CD4-positive, alpha-beta T cell treated with Interleukin-15 for 4 hours (primary cell): Measurements from ENCODE around the gene STAM2.
"Not testable (repeated sequence)": the region's sequence is repeated elsewhere in the genome, so short reads cannot be mapped to it uniquely, and the experiment has no call there.

Source experiments
- DNase-seq: peaks from one replicate; pipeline ENCODE4 v3.0.0-alpha.2; 2020; ENCODE audit warnings: low spot score

Gene STAM2

DNA sequence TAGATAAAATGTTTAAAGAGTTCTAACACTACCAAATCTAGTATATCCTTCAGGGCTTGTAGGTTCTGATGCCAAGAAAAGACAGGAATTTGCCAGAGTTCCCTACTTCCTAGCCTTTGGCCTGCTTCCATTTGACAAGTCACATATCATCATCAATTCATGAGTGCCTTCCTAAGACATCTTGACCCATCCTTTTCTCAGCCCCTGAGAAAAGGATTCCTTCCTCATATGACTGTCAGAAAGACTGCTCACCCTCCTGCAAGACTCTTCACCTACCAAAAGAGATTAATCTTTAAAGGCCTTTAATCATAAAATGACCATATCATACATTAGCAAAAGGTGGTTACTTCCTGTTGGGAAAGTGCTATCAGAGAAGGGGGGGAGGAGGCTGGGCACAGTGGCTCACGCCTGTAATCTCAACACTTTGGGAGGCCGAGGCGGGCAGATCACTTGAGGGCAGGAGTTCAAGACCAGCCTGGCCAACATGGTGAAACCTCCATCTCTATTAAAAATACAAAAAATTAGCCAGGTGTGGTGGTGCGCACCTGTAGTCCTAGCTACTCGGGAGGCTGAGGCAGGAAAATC lies 3.3 kb downstream of the STAM2 start:
- not testable (repeated sequence) for DNase-seq

DNA sequence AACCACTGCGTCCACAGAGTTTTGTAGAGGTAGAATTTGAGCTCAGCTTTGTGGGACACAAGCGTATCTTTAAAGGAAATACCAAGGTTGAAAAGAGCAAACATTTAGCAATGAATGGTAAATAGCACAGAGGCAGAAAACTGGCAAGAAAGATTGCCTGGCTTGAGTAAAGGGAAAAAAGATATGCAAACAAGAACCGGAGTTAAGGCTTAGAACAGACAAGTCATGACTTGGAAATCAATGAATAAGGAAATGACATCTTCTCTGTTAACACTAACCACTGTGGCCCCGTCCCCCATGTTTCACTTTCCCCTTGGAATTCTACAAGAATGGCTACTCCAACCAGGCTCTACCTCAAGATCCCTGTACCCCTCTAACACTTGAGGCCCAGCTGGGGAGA lies 3.8 kb downstream of the STAM2 start:
- no peak for DNase-seq

DNA sequence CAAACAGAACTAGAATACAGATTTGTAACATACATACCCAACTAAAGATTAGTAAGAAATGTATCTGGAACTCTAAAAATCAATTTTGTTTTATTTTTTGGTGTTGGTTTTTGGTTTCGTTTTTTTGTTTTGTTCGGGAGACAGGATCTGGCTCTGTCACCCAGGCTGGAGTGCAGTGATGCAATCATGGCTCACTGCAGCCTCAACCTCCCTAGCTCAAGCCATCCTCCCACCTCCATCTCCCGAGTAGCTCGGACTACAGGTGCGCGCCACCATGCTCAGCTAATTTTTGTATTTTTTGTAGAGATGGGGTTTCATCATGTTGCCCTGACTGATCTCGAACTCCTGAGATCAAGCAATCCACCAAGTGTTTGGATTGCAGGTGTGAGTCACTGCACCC lies 6.4 kb downstream of the STAM2 start:
- not testable (repeated sequence) for DNase-seq

DNA sequence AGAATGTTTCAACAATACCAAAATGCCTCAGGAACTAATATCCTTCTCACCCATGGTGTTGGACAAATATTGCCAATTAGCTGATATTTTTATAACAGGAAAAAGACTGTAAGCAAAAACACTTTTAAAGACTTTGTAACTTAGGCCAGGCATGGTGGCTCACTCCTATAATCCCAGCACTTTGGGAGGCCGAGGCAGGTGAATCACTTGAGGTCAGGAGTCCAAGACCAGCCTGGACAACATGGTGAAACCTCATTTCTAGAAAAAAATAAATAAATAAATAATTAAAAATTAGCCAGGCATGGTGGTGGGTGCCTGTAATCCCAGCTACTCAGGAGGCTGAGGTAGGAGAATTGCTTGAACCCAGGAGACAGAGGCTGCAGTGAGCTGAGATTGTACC lies 8.1 kb downstream of the STAM2 start:
- DNase-seq = not testable (repeated sequence)

DNA sequence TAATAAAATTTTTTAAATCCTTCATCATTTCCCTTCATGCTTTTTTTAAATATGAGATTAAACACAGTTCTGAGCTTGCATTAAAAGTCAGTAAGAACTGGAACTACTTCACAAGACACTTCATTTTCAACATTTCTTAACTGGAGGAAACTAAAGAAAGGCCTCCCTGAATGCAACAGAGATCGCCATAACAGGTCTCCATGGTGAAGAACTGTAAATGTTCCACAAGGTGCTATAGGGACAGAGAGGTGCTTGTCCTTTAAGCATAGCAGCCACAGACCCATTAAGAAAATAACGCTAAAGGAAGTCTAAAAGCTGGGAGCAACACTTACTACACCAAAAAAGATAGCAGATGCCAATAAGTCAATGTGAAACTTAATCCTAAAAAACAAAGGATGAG lies 8.5 kb downstream of the STAM2 start:
- no peak for DNase-seq

DNA sequence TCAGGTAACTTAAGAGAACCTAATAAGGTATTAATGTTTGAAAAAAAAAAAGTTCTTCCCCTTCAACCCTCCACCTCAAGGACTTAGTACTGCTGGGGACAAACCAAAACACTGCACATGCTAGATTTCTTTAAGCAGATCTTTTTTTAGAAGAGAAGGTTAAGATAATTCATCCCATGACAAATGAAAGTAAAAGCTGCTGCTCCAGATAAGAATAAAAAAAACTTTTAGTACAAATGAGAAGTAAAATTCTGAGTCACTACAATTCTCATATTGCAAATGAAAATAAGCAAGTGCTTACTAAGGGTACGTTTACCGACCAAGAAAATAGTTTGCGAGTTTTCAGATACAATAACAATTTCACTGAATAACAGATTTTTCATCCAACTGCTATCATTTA lies 8.9 kb downstream of the STAM2 start:
- DNase-seq = no peak

DNA sequence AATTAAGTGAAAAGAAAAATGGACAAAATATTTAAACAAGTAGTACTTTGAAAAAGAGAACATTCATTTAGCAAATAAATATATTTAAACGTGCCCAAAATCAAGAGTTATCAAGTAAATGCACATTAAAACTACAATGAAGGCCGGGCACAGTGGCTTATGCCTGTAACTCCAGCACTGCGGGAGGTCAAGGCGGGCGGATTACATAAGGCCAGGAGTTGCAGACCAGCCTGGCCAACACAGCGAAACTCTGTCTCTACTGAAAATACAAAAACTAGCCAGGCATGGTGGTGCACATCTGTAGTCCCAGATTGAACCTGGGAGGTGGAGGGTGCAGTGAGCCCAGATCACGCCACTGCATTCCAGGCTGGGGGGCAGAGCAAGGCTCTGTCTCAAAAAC lies 9.8 kb downstream of the STAM2 start:
- no peak for DNase-seq

DNA sequence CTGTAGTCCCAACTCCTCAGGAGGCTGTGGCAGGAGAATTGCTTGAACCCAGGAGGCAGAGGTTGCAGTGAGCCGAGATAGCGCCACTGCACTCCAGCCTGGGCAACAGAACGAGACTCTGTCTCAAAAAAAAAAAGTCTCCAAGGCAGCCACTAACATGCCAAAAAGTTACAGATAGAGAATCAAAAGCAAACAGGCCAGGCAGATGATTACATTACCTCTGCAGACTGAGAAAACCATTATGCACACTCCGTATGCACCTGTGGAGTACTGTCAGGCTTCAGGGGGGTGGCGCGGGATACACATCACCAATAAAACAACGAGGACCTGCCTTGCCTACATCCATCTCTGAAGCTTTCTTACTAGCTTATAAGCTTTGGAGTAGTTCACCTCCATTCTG lies 10.3 kb downstream of the STAM2 start:
- no peak for DNase-seq

DNA sequence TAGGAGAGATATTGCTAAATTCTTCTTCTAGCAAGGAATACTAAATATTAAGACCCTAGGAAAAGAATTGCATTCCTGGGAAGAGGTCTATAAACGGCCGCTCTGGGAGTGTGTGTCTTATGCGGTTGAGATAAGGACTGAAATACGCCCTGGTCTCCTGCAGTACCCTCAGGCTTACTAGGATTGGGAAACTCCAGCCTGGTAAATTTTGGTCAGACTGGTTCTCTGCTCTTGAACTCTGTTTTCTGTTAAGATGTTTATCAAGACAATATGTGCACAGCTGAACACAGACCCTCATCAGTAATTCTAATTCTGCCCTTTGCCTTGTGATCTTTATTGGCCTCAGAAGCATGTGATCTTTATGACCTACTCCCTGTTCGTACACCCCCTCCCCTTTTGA lies 11.9 kb downstream of the STAM2 start:
- DNase-seq = not testable (repeated sequence)

DNA sequence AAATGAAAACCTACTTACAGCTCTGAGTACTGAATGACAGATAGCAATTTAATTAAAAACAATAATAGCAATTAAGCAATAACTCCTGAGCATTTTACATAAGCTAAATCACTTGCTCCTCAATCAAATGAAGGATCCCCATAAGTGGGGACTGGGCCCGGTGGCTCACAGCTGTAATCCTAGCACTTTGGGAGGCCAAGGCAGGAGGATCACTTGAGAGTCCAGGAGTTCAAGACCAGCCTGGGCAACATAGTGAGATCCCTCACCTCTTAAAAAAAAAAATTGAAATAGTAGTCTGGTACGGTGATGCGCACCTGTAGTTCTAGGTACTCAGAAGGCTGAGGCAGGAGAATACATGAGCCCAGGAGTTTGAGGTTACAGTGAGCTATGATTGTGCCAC lies 13.4 kb downstream of the STAM2 start:
- DNase-seq = no peak

DNA sequence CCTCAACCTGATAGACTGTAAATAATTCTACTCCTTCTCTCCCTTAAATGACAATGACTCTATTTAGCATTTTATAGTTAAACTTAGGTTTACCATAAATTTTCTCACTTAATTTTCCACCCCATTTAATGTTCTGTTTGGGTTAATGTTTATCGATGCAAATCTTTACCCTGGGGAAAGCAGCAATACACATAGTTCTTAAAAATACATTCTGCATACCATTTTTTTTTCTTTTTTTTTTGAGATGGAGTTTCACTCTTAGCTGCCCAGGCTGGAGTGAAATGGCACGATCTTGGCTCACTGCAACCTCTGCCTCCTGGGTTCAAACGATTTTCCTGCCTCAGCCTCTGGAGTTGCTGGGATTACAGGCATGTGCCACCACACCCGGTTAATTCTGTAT lies 14.0 kb downstream of the STAM2 start:
- no peak for DNase-seq

DNA sequence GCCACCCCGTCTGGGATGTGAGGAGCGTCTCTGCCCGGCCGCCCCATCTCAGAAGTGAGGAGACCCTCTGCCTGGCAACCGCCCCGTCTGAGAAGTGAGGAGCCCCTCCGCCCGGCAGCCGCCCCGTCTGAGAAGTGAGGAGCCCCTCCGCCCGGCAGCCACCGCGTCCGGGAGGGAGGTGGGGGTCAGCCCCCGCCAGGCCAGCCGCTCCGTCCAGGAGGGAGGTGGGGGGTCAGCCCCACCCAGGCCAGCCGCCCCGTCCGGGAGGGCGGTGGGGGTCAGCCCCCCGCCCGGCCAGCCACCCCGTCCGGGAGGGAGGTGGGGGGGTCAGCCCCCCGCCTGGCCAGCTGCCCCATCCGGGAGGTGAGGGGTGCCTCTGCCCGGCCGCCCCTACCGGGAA lies 15.2 kb downstream of the STAM2 start:
- DNase-seq = not testable (repeated sequence)

DNA sequence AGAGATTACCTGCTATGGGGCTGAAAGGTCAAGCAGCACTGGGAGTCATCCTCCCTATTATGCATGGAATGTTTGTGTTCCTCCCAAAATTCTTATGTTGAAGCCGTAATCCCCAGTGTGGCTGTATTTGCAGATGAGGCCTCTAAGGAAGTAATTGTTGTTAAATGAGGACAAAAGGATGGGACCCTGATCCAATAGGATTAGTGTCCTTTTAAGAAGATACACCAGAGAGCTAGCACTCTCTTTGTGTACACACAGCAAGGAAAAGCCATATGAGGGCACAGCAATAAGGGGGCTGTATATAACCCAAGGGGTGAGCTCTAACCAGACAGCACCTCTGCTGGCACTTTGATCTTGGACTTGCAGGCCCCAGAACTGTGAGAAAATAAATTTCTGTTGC lies 18.3 kb downstream of the STAM2 start:
- no peak for DNase-seq

DNA sequence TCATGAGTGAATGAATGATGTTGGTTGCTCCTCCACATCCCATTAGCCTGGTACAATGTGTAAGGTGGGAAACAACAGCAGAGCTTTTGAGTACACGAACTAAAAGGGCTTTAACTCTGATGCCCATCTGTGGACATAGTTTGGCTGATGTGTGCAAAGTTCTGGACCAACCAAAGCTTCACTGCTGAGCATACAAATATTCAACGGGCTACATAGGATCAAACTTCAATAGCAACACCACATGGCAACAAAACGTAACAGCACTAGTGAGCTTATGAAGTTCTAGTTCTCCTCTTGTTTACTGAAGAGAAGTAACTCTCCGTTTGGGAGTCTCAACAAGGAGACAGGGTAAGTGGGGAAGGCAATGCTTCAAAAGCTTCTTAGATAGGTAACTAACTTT lies 20.4 kb downstream of the STAM2 start:
- DNase-seq = no peak

DNA sequence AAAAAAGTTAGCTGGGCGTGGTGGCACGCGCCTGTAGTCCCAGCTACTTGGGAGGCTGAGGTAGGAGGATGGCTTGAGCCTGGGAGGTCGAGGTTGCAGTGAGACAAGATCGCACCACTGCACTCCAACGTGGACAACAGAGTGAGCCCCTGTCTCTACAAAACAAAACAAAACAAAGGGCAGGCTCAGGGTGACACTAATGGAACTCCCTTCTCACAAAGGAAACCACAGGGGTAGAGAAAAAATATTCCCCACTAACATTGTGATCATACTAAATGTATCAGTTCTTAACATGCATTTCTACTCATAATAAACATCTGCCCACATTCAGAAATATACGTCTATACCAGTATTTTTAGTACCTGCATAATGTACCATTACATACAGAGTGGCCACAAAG lies 21.1 kb downstream of the STAM2 start:
- no peak for DNase-seq

DNA sequence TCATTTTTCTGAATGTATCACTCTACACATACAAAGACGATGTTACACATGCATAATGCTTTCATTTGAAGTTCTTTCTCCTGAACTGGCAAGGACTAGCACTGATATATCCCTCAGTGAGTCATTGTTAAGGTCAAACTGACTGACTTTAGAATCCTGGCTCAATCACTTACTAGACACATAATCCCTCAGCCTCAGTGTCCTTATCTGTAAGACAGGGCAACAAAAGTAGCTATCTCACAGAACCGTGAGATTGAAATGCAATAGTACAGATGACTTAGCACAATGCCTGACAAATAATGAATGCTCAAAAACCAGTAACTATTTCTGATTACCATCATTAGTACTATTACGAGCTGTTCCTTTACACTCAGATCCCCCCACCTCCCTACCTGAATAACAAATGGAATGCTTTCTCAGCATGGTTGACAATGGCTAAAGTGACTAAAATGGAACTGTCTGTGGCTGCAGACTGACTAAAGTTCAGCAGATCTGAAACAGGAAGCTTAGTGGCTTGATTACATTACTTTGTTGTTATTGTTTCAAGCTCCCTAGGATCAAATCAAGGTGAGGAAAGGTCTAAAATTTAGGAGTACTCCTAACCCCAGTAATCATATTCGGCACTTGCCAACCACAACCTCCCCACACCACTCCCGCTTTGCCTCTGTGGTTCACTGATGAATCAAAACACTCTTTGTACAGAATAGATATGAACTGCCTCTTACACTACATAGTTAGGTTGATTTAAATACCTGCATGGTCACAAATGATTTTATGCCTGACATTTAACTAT lies 40.9 kb downstream of the STAM2 start:
- no peak for DNase-seq

DNA sequence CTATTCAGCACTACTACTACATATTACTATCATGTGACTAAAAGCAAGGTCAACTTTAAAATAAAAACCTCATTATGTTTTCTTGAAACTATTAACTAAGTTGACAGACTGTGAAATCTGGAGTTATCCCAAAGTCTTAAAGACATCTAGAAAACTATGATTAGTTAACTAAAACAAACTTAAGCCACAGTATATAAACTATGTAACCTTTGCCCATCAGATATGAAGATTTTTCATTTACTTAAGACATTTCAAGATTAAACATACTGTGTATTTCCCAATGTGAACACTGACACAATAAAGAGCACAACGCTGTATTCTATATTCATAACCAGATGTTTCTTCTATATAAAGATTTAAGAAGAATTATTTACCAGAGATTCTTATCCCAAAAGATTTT lies 43.3 kb downstream of the STAM2 start:
- DNase-seq = no peak

DNA sequence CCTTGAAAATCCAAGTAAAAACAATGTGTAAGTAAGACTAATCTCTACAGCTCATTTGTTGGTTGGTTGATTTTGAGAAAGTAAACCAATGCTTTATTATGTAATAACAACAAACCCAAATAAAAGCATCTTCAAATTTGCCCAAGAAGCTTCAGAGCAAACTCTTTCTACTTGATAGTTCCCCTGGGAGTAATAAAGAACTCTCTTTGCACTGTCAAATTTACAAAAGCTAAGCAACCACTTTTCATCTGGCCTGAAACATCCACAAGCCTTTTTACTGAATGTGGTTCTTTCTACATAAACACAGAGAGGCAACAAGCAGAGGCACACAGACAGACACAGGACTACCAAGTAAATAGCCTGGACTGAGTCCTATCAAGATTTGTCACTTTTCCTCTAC lies 47.9 kb downstream of the STAM2 start:
- no peak for DNase-seq

DNA sequence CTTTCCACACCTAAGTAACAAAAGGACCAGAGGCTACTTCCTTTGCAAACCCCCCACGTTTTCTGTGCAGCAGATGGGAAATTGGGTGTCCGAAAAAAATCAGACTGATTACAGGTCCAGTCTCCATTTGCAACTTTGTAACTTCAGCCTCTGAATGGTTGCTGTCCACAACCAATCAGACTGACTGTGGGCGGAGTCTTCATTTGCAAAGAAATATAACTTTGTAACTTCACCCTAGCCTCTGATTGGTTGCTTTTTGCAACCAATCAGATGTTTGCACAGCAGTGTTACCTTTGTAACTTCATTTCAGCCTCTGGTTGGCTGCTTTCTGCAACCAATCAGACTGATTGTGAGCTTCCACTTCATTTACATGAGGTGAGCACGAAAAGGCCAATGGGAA lies 48.9 kb downstream of the STAM2 start:
- DNase-seq = no peak

DNA sequence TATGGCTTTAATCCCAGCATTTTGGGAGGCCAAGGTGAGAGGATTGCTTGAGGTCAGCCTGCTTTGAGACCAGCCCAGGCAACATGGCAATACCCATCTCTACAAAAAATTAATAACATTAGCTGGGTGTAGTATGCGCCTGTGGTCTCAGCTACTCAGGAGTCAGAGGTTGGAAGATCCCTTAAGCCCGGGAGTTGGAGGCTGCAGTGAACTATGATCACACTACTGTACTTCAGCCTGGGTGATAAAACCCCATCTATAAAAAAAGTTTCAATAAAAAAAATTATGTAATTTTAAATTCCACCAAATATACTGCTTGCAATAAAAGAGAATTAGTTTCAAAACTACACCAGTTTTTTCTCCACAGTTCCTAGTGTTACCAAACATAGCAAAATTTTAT lies 53.4 kb downstream of the STAM2 start:
- no peak for DNase-seq

DNA sequence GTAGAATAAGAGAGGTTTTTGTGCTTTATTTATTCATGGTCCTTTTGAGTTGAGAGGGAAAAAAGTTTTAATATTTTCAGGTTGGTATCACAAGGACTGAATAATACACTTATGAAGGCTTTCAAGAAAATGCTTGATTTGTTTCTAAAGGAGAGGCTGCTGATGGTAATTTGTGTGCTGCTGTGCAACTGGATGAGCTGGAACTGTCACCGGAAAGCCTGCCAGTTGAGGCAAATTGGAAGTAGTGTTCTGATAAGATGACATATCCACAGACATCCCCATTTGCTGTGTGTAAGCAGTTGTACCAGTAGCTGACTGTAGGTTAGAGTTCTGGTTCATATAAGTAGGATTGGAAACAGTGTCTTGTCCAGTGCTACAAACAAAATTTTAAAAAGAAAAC lies 55.1 kb downstream of the STAM2 start:
- DNase-seq = no peak

DNA sequence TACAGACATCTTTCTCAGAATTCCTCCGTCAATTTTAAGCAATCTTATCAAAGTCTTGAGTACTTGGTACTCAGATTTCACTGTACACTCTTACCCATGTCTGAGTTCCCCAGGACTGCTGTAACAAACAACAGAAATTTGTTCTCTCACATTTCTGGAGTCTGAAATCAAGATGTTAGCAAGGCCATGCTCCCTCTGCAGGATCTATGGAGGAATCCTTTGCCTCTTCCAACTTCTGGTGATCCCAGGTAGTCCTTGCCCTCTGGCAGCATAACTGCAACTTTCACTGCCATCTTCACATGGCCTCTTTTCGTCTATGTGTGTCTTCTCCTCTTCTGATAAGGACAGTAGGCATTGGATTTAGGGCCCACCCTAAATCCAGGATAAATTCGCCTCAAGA lies 59.6 kb downstream of the STAM2 start:
- no peak for DNase-seq

DNA sequence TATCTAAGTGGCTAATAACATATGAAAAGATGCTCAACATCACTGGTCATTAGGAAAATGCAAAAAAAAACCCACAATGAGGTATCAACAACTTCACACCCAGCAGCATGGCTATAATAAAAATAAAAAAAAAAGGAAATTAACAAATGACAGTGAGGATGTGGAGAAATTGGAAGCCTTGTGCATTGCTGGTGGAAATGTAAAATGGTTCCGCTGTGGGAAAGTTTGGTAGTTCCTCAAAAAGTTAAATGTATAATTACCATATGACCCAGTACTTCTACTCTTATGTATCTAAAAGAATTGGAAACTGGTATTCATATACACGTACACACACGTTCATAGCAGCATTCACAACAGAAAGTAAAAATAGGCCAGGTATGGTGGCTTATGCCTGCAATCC lies 61.2 kb downstream of the STAM2 start:
- no peak for DNase-seq

DNA sequence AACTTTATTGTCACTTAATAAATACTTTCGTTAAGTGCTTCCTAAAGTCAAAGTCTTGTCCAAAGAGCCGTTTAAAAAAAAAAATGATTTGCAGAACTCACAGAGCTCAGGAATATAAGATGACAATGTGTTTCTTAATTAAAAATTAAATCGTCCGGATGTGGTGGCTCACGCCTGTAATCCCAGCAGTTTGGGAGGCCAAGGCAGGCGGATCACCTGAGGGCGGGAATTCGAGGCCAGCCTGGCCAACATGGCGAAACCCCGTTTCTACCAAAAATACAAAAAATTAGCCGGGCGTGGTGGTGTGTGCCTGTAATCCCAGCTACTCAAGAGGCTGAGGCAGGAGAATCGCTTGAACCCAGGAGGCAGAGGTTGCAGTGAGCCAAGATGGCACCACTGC lies 68.4 kb downstream of the STAM2 start:
- DNase-seq = not testable (repeated sequence)
